Mammary microvascular endothelial cell (primary cell): ENCODE data around the gene CDK13. TPM values are rescaled to one million over a fixed set of nuclear protein-coding genes. Genes with fewer than 3 reads are reported as not detected.

Source experiments
- total RNA-seq: library from RNA; depleted of rRNA; stranded (reverse); fragments of >200 nt; gene quantifications from 2 replicates; pipeline ENCODE4 v1.2.3, GENCODE V29; 2015

CDK13 gene
- total RNA-seq: 24.0 and 25.4 TPM in 2 replicates

GRCh38 chr7:39949971-39950472 is at the start of gene CDK13:
Gene CDK13, plus strand, starts transcription at chr7:39950256. Its CDS starts 386 bp downstream, at chr7:39950642.

GRCh38 chr7:40134428-40135316 is 184.6 kb downstream of the CDK13 start, which contains the start of the genes MPLKIP and SUGCT:
Gene MPLKIP, minus strand, starts transcription at chr7:40134622. Its CDS starts 55 bp downstream, at chr7:40134567.
Gene SUGCT, plus strand, starts transcription at chr7:40135005.

Other genes starting within 250 kb of the CDK13 start
- gene MPLKIP, start 184.4 kb downstream of the CDK13 start, total RNA-seq: 61.1 and 76.5 TPM in 2 replicates
- gene SUGCT, start 184.7 kb downstream of the CDK13 start, total RNA-seq: 1.6 TPM in 1 of 2 replicates, not detected in the other